ENCODE results near the gene JAG1. TPM values are rescaled to one million over a fixed set of nuclear protein-coding genes. Genes with fewer than 3 reads are reported as not detected.

Gene JAG1
- total RNA-seq, 2 experiments from 2014 or later: 0.15 to 0.40 TPM

DNA sequence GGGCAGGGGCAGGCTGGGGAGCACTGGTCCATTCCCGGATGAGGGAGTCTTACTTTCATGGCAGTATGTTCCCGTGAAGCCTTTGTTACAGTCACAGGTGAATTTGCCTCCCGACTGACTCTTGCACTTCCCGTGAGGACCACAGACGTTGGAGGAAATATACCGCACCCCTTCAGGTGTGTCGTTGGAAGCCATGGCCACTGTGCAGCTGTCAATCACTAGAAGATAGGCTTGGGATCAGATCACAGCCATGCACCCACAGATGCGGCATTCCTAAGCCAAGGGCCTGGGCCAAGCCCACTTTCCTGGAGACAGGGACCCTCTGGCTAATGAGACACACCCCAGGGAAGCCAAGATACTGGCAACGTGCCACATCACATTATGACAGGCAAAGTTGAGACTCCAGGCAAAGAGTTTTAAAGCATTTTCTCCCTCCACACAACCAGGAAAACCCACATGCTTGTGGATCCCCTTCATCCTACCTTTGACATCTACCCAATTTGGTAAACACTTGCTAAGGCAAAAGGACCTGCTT lies 26.8 kb downstream of the JAG1 start:
- POLR2A ChIA-PET: no interaction called here
- H3K4me1 Mint-ChIP-seq (ENCODE audit: low read depth): no peaks in the 10 kb centered on the region
- CTCF ChIA-PET: no interaction called here
- no peak for DNase-seq
- no peaks in the 10 kb centered on the region for H3K9me3 Mint-ChIP-seq
- intact Hi-C loops (cut with micrococcal nuclease): no loop called here
- H3K27ac Mint-ChIP-seq: no peak overlapping the region
- H3K27me3 Mint-ChIP-seq: peaks cover 7% of the 10 kb centered on the region
- H3K36me3 Mint-ChIP-seq: no peaks in the 10 kb centered on the region
- no peak overlapping the region for H3K4me3 Mint-ChIP-seq

GRCh38 chr20:10646006-10646405 lies 27.8 kb downstream of the JAG1 start:
- no peaks in the 10 kb centered on the region for H3K4me1 Mint-ChIP-seq (ENCODE audit: low read depth)
- H3K27me3 Mint-ChIP-seq: peaks cover 5% of the 10 kb centered on the region
- H3K27ac Mint-ChIP-seq: no peak overlapping the region
- ChIA-PET POLR2A (no interaction called here), CTCF (no interaction called here)
- intact Hi-C loops (cut with micrococcal nuclease): no loop called here
- no peaks in the 10 kb centered on the region for H3K9me3 Mint-ChIP-seq
- no peaks in the 10 kb centered on the region for H3K36me3 Mint-ChIP-seq
- no peak overlapping the region for H3K4me3 Mint-ChIP-seq
- no peak for DNase-seq

- H3K9me3 Mint-ChIP-seq: no peaks in the 10 kb centered on the region
- intact Hi-C loops (cut with micrococcal nuclease): no loop called here
- POLR2A ChIA-PET: no interaction called here
Observed at GRCh38 chr20:10645205-10645570, 28.6 kb downstream of the JAG1 start.

GRCh38 chr20:10644458-10645204 lies 29.2 kb downstream of the JAG1 start:
- CTCF ChIA-PET: no interaction called here
- intact Hi-C loops (cut with micrococcal nuclease): no loop called here

More at GRCh38 chr20:10645205-10645570, 28.6 kb downstream of the JAG1 start:
- peaks cover 5% of the 10 kb centered on the region for H3K27me3 Mint-ChIP-seq
- CTCF ChIA-PET: no interaction called here
- H3K36me3 Mint-ChIP-seq: no peaks in the 10 kb centered on the region
- DNase-seq: no peak
- H3K4me1 Mint-ChIP-seq (ENCODE audit: low read depth): no peaks in the 10 kb centered on the region
- H3K4me3 Mint-ChIP-seq: no peak overlapping the region
- H3K27ac Mint-ChIP-seq: no peak overlapping the region

DNA sequence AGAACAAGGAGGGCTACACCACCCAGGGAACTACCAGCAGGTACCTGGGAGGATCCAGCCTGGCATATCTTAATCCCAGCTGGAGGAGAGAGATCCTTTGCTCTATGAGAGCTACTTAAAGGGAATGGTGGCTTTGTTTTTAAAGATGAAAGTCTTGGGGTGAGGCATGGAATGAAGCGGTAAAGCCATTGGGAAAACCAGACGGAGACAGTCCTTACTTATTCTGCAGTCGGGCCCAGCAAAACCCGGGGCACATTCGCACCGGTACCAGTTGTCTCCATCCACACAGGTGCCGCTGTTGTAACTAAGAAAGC lies 30.3 kb downstream of the JAG1 start:
- no peak overlapping the region for H3K27ac Mint-ChIP-seq
- ChIA-PET CTCF (no interaction called here), POLR2A (interaction anchor here (0.7 kb wide), 1 partner anchor 362 kb away, joined by 3 read pairs; no protein-coding TSS in a partner anchor)
- H3K36me3 Mint-ChIP-seq: no peaks in the 10 kb centered on the region
- intact Hi-C loops (cut with micrococcal nuclease): no loop called here
- H3K27me3 Mint-ChIP-seq: peaks cover 5% of the 10 kb centered on the region
- no peak for DNase-seq
- no peaks in the 10 kb centered on the region for H3K9me3 Mint-ChIP-seq
- H3K4me3 Mint-ChIP-seq: no peak overlapping the region
- no peaks in the 10 kb centered on the region for H3K4me1 Mint-ChIP-seq (ENCODE audit: low read depth)

More at GRCh38 chr20:10644458-10645204, 29.2 kb downstream of the JAG1 start:
- H3K4me1 Mint-ChIP-seq (ENCODE audit: low read depth): no peaks in the 10 kb centered on the region
- H3K4me3 Mint-ChIP-seq: no peak overlapping the region
- H3K27ac Mint-ChIP-seq: no peak overlapping the region
- POLR2A ChIA-PET: no interaction called here
- no peaks in the 10 kb centered on the region for H3K36me3 Mint-ChIP-seq
- no peaks in the 10 kb centered on the region for H3K9me3 Mint-ChIP-seq
- peaks cover 5% of the 10 kb centered on the region for H3K27me3 Mint-ChIP-seq
- DNase-seq: no peak

DNA sequence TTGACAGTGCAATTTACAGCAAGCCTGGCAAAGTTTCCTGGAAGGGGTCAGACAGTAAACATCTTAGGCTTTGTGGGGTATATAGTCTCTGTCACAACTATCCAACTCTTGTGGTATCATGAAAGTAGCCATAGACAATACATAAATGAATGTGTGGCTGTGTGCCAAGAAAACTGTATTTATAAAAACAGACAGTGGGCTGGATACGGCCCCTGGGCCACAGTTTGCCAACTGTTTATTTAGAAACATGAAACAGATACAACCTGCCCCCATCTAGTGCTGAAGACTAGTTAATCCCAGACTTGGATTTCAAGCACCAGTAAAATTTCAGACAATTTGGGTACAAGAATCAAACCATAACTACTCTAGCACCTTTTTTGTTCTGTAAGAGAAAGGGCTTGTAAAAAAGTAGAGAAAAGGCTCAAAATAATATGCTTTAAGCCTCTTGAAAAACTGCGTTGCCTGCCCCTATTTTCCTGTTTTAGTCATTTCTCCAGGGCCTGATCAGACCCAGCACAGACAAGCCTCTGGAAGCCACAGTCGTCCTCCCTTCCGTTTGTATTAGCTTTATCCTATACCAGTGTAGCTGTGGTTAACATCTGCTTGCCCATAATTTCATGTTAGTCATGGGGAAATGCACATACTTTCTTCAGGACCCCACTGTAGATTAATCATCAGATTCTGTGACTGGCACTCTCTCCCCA lies 30.8 kb downstream of the JAG1 start:
- ChIA-PET POLR2A (no interaction called here), CTCF (no interaction called here)
- Mint-ChIP-seq H3K27ac (no peak overlapping the region), H3K36me3 (no peaks in the 10 kb centered on the region), H3K27me3 (peaks cover 5% of the 10 kb centered on the region), H3K4me1 (ENCODE audit: low read depth) (no peaks in the 10 kb centered on the region), H3K9me3 (no peaks in the 10 kb centered on the region), H3K4me3 (no peak overlapping the region)
- intact Hi-C loops (cut with micrococcal nuclease): no loop called here
- DNase-seq: no peak

- Mint-ChIP-seq H3K27me3 (peaks cover 2% of the 10 kb centered on the region), H3K4me1 (ENCODE audit: low read depth) (no peaks in the 10 kb centered on the region), H3K27ac (no peak overlapping the region), H3K36me3 (no peaks in the 10 kb centered on the region), H3K4me3 (no peak overlapping the region), H3K9me3 (no peaks in the 10 kb centered on the region)
- intact Hi-C loops (cut with micrococcal nuclease): no loop called here
- no peak for DNase-seq
- ChIA-PET POLR2A (no interaction called here), CTCF (no interaction called here)
Observed at GRCh38 chr20:10641893-10642292, 31.9 kb downstream of the JAG1 start.

GRCh38 chr20:10641467-10641866 lies 32.3 kb downstream of the JAG1 start:
- intact Hi-C loops (cut with micrococcal nuclease): no loop called here
- CTCF ChIA-PET: no interaction called here

GRCh38 chr20:10640897-10641296 lies 32.9 kb downstream of the JAG1 start:
- Mint-ChIP-seq H3K9me3 (no peaks in the 10 kb centered on the region), H3K27ac (no peak overlapping the region), H3K36me3 (no peaks in the 10 kb centered on the region), H3K4me3 (no peak overlapping the region), H3K27me3 (peaks cover 2% of the 10 kb centered on the region), H3K4me1 (ENCODE audit: low read depth) (no peaks in the 10 kb centered on the region)
- intact Hi-C loops (cut with micrococcal nuclease): no loop called here
- POLR2A ChIA-PET: no interaction called here
- CTCF ChIA-PET: no interaction called here
- DNase-seq: no peak

More at GRCh38 chr20:10641467-10641866, 32.3 kb downstream of the JAG1 start:
- Mint-ChIP-seq H3K4me1 (ENCODE audit: low read depth) (no peaks in the 10 kb centered on the region), H3K9me3 (no peaks in the 10 kb centered on the region), H3K27me3 (peaks cover 2% of the 10 kb centered on the region), H3K27ac (no peak overlapping the region), H3K36me3 (no peaks in the 10 kb centered on the region), H3K4me3 (no peak overlapping the region)
- no peak for DNase-seq
- POLR2A ChIA-PET: no interaction called here

- ChIA-PET CTCF (no interaction called here), POLR2A (no interaction called here)
Observed at GRCh38 chr20:10639737-10640556, 33.9 kb downstream of the JAG1 start.

GRCh38 chr20:10639077-10639736 lies 34.6 kb downstream of the JAG1 start:
- H3K4me3 Mint-ChIP-seq: no peak overlapping the region
- no peaks in the 10 kb centered on the region for H3K4me1 Mint-ChIP-seq (ENCODE audit: low read depth)
- no peaks in the 10 kb centered on the region for H3K9me3 Mint-ChIP-seq
- no peaks in the 10 kb centered on the region for H3K27me3 Mint-ChIP-seq
- CTCF ChIA-PET: no interaction called here
- no peak for DNase-seq
- no peak overlapping the region for H3K27ac Mint-ChIP-seq
- no peaks in the 10 kb centered on the region for H3K36me3 Mint-ChIP-seq
- intact Hi-C loops (cut with micrococcal nuclease): no loop called here
- POLR2A ChIA-PET: no interaction called here

More at GRCh38 chr20:10639737-10640556, 33.9 kb downstream of the JAG1 start:
- Mint-ChIP-seq H3K36me3 (no peaks in the 10 kb centered on the region), H3K27ac (no peak overlapping the region), H3K4me1 (ENCODE audit: low read depth) (no peaks in the 10 kb centered on the region), H3K27me3 (no peaks in the 10 kb centered on the region), H3K4me3 (no peak overlapping the region), H3K9me3 (no peaks in the 10 kb centered on the region)
- intact Hi-C loops (cut with micrococcal nuclease): no loop called here
- DNase-seq: no peak

DNA sequence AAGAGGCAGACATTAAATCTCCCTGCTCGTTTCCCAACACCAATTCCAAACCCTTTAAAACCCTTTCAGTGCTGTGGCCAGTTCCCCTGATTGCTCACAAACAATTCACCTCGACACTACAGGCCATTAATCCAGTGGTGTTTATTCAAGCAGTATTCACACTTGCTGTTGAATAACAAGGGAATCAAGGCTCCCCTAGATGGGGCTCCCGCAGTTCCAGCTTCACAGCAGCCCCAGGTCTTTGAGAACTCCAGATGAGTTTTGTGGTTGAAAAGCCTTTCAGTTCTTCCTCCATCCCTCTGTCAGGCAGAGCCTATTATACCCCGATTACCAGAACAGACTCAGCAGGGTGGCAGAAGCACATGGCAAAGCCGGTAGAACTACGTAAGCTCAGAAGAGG lies 36.2 kb downstream of the JAG1 start:
- intact Hi-C loops (cut with micrococcal nuclease): no loop called here
- H3K4me1 Mint-ChIP-seq (ENCODE audit: low read depth): no peaks in the 10 kb centered on the region
- no peak for DNase-seq
- H3K27ac Mint-ChIP-seq: no peak overlapping the region
- ChIA-PET CTCF (interaction anchor here (0.6 kb wide), 1 partner anchor 323 kb away, joined by 3 read pairs; no protein-coding TSS in a partner anchor), POLR2A (no interaction called here)
- no peaks in the 10 kb centered on the region for H3K9me3 Mint-ChIP-seq
- no peak overlapping the region for H3K4me3 Mint-ChIP-seq
- H3K27me3 Mint-ChIP-seq: no peaks in the 10 kb centered on the region
- no peaks in the 10 kb centered on the region for H3K36me3 Mint-ChIP-seq

Measured in activated CD4-positive, alpha-beta memory T cell treated with anti-CD3 and anti-CD28 coated beads for 36 hours (primary cell).